DOHH2 (cell line): ENCODE measurements around the gene PGAM1.

Experiments
- H3F3A ChIP-seq: fragments of 200-600 bp; sonication (generic), shearing (Covaris generic); 2 replicates; pipeline ENCODE4 v1.6.0; 2016; ENCODE audit warnings: antibody characterized with exemption, mild to moderate bottlenecking; ENCODE audit not compliant: control insufficient read depth, insufficient read depth
- H3K27ac ChIP-seq: fragments of 200-600 bp; sonication (generic); 2 replicates; pipeline ENCODE4 v1.5.1; 2014; ENCODE audit warnings: low read depth, mild to moderate bottlenecking, low read length, moderate library complexity
- H3K27me3 ChIP-seq: fragments of 200-600 bp; sonication (generic); 2 replicates; pipeline ENCODE4 v1.6.1; 2014; ENCODE audit warnings: mild to moderate bottlenecking, low read length, mixed read lengths; ENCODE audit not compliant: control insufficient read depth
- H3K36me3 ChIP-seq: fragments of 200-600 bp; sonication (generic); 2 replicates; pipeline ENCODE4 v1.6.1; 2014; ENCODE audit warnings: mild to moderate bottlenecking, low read length, moderate library complexity, mixed read lengths; ENCODE audit not compliant: control insufficient read depth
- H3K4me1 ChIP-seq: fragments of 200-600 bp; sonication (generic); 2 replicates; pipeline ENCODE4 v1.6.1; 2014; ENCODE audit warnings: mild to moderate bottlenecking, low read length, mixed read lengths; ENCODE audit not compliant: control insufficient read depth
- H3K4me2 ChIP-seq: fragments of 200-600 bp; sonication (generic); 2 replicates; pipeline ENCODE4 v1.6.0; 2014; ENCODE audit warnings: mild to moderate bottlenecking, low read length, moderate library complexity
- H3K4me3 ChIP-seq: fragments of 200-600 bp; sonication (generic); 2 replicates; pipeline ENCODE4 v1.5.1; 2014; ENCODE audit warnings: mild to moderate bottlenecking, low read length, mixed read lengths
- H3K79me2 ChIP-seq: fragments of 200-600 bp; sonication (generic); 2 replicates; pipeline ENCODE4 v1.6.1; 2014; ENCODE audit warnings: mild to moderate bottlenecking, low read length, mixed read lengths; ENCODE audit not compliant: control insufficient read depth
- H3K9me2 ChIP-seq: fragments of 200-600 bp; sonication (generic); replicated peaks from 2 replicates; pipeline ENCODE4 v1.6.1; 2014; ENCODE audit warnings: mild to moderate bottlenecking, low read length, mixed read lengths; ENCODE audit not compliant: control insufficient read depth
- H3K9me3 ChIP-seq: fragments of 200-600 bp; sonication (generic); 2 replicates; pipeline ENCODE4 v1.6.1; 2014; ENCODE audit warnings: antibody characterized with exemption, low read length, mixed read lengths; ENCODE audit not compliant: control insufficient read depth, insufficient read depth
- H4K20me1 ChIP-seq: fragments of 200-600 bp; sonication (generic); 2 replicates; pipeline ENCODE4 v1.6.0; 2014; ENCODE audit warnings: low read depth, mild to moderate bottlenecking, antibody characterized with exemption, low read length, moderate library complexity; ENCODE audit not compliant: control insufficient read depth, insufficient read depth
- CTCF ChIP-seq: fragments of 200-600 bp; sonication (generic); IDR thresholded peaks from one replicate; pipeline ENCODE4 v1.5.1; 2014; ENCODE audit warnings: antibody characterized with exemption, mild to moderate bottlenecking, low read depth, low read length; ENCODE audit not compliant: poor library complexity, severe bottlenecking
- EZH2phosphoT487 ChIP-seq: fragments of 200-600 bp; sonication (generic); IDR thresholded peaks from 2 replicates; pipeline ENCODE4 v1.6.1; 2017; ENCODE audit warnings: borderline replicate concordance, mild to moderate bottlenecking, antibody characterized with exemption, low read length, moderate library complexity, mixed read lengths

Gene PGAM1

GRCh38 chr10:97380516-97380915 lies 45.5 kb upstream of the PGAM1 start:
- TF ChIP-seq EZH2phosphoT487 = no peak
- TF ChIP-seq CTCF = no peak
- H3K9me3 ChIP-seq = no peaks in the 10 kb centered on the region
- H3F3A ChIP-seq = no peaks in the 10 kb centered on the region
- no peaks in the 10 kb centered on the region for H3K4me1 ChIP-seq
- H3K4me3 ChIP-seq = no peak overlapping the region
- peaks cover 45% of the 10 kb centered on the region for H3K36me3 ChIP-seq
- H4K20me1 ChIP-seq = no peaks in the 10 kb centered on the region
- H3K27ac ChIP-seq = no peak overlapping the region
- H3K9me2 ChIP-seq = no peaks in the 10 kb centered on the region
- H3K4me2 ChIP-seq = no peak overlapping the region
- H3K79me2 ChIP-seq = no peaks in the 10 kb centered on the region
- H3K27me3 ChIP-seq = no peaks in the 10 kb centered on the region

GRCh38 chr10:97381626-97382025 lies 44.4 kb upstream of the PGAM1 start:
- Histone ChIP-seq H3F3A (no peaks in the 10 kb centered on the region), H3K36me3 (peaks cover 49% of the 10 kb centered on the region), H4K20me1 (no peaks in the 10 kb centered on the region), H3K9me2 (no peaks in the 10 kb centered on the region), H3K27ac (no peak overlapping the region), H3K4me3 (no peak overlapping the region), H3K4me1 (no peaks in the 10 kb centered on the region), H3K27me3 (no peaks in the 10 kb centered on the region), H3K79me2 (no peaks in the 10 kb centered on the region), H3K9me3 (no peaks in the 10 kb centered on the region), H3K4me2 (no peak overlapping the region)
- no peak for TF ChIP-seq CTCF
- no peak for TF ChIP-seq EZH2phosphoT487

DNA sequence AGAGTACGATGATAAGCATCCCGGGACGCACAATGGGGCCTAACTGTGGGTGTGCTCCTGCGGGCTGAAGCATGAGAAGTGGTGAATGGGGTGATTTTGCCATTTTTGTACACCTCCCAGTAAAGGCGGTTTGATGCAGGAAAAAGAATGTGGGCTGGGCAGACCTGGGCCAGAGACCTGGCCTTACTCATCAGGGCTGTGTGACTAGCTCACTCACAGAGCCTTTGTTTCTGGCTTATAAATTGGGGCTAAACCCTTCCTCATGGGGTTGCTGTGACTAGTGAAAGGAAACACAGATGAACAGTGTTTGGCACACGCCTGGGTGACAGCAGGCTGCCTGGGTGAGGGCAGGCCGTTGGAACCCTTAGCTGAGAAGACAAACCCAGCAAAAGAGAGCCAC lies 42.8 kb upstream of the PGAM1 start:
- Histone ChIP-seq H3K4me1 (no peaks in the 10 kb centered on the region), H4K20me1 (no peaks in the 10 kb centered on the region), H3F3A (no peaks in the 10 kb centered on the region), H3K27me3 (no peaks in the 10 kb centered on the region), H3K27ac (no peak overlapping the region), H3K9me3 (no peaks in the 10 kb centered on the region), H3K36me3 (peaks cover 46% of the 10 kb centered on the region), H3K79me2 (no peaks in the 10 kb centered on the region), H3K4me3 (no peak overlapping the region), H3K9me2 (no peaks in the 10 kb centered on the region), H3K4me2 (no peak overlapping the region)
- no peak for TF ChIP-seq CTCF
- TF ChIP-seq EZH2phosphoT487 = no peak

DNA sequence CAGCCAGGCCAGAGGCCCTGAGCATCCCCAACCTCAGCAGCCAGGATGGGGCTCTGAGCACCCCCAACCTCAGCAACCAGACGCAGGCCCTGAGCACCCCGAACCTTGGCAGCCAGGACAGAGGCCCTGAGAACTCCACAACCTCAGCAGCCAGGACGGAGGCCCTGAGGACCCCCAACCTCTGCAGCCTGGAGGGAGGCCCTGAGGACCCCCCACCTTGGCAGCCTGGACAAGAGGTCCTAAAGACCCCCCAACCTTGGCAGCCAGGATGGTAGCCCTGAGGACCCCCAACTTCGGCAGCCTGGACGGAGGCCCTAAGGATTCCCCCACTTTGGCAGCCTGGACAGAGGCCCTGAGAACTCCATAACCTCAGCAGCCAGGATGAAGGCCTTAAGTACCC lies 41.8 kb upstream of the PGAM1 start:
- H3K79me2 ChIP-seq = no peaks in the 10 kb centered on the region
- TF ChIP-seq EZH2phosphoT487 (no peak), CTCF (no peak)
- H4K20me1 ChIP-seq = no peaks in the 10 kb centered on the region
- H3K4me2 ChIP-seq = no peak overlapping the region
- H3K4me1 ChIP-seq = no peaks in the 10 kb centered on the region
- H3K27ac ChIP-seq = no peak overlapping the region
- no peaks in the 10 kb centered on the region for H3K27me3 ChIP-seq
- no peaks in the 10 kb centered on the region for H3K9me3 ChIP-seq
- peaks cover 47% of the 10 kb centered on the region for H3K36me3 ChIP-seq
- no peak overlapping the region for H3K4me3 ChIP-seq
- H3K9me2 ChIP-seq = no peaks in the 10 kb centered on the region
- H3F3A ChIP-seq = no peaks in the 10 kb centered on the region
